Vagina (tissue), 2 donors: ENCODE data around the gene RYR1. TPM values are rescaled to one million over a fixed set of nuclear protein-coding genes. Genes with fewer than 3 reads are reported as not detected.

Experiments used
- DNase-seq, 2 donors: peaks; one replicate each; pipeline ENCODE4 v3.0.0-alpha.2; 2017; ENCODE audit errors: extremely low spot score in 2 of 2
- H3K27ac ChIP-seq: fragments of 200-600 bp; sonication (generic); one replicate; pipeline ENCODE4 v1.5.1; 2019
- H3K27me3 ChIP-seq: fragments of 200-600 bp; sonication (generic); one replicate; pipeline ENCODE4 v1.5.1; 2019
- H3K36me3 ChIP-seq, 2 donors: fragments of 200-600 bp; sonication (generic); one replicate each; pipeline ENCODE4 v1.5.1; 2017 to 2019
- H3K4me1 ChIP-seq: fragments of 200-600 bp; sonication (generic); one replicate; pipeline ENCODE4 v1.5.1; 2019
- H3K4me3 ChIP-seq, 2 donors: fragments of 200-600 bp; sonication (generic); 1 replicate in 1 of 2; 2 replicates in 1 of 2; pipeline ENCODE4 v1.5.1; 2016 to 2019
- H3K9me3 ChIP-seq: fragments of 200-600 bp; sonication (generic); one replicate; pipeline ENCODE4 v1.5.1; 2019
- POLR2A ChIP-seq, 2 donors: fragments of 450-650 bp; IDR thresholded peaks; one replicate each; pipeline ENCODE4 v1.6.1; 2017; ENCODE audit warnings: antibody characterized with exemption in 2 of 2, mild to moderate bottlenecking in 2 of 2, moderate library complexity in 2 of 2
- POLR2AphosphoS5 ChIP-seq, 2 donors: sonication (generic); formaldehyde crosslinking; IDR thresholded peaks; one replicate each; pipeline ENCODE4 v1.9.0; 2017; ENCODE audit warnings: antibody characterized with exemption in 2 of 2, mild to moderate bottlenecking in 2 of 2, low read depth in 1 of 2; ENCODE audit not compliant: insufficient read depth in 1 of 2
- intact Hi-C: fragments of 100-400 bp; cut with DNase I; formaldehyde crosslinking; loops from one replicate; pipeline ENCODE4 v1.15.1; 2023
- total RNA-seq: library from RNA; depleted of rRNA; stranded (reverse); fragments of >200 nt; gene quantifications from one replicate; pipeline ENCODE4 v1.2.3, GENCODE V29; 2016
- TF ChIP-seq, protein P1 (sequence below), 3 experiments: fragments of 450-650 bp in 2 of 3; fragments of 200-600 bp in 1 of 3; sonication (generic) in 1 of 3; IDR thresholded peaks; one replicate each; pipeline ENCODE4 v1.5.1; 2017 to 2019; ENCODE audit warnings: antibody characterized with exemption in 3 of 3, mild to moderate bottlenecking in 2 of 3, moderate library complexity in 2 of 3

The RYR1 gene
- total RNA-seq, 1 donor from 2014 or later: 1.5 TPM

DNA sequence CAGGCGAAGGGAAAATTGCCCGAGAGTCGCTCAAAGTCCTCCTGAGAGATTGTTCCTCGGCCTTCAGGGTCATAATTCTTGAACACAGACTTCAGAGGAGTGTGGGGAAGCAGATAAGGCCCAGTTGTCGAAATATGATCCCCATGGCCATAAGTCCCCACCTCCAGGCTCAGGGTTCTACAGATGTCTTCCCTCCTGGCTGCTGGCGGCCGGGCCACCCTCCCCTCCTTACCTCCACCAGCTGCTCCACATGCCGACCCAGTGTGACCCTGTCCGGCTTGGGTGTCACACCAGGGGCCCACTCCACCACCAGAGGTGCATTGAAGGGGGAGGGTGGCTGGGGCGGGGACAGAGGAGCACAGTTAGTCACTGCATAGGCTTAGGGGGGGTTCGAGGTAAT, 20.5 kb upstream of the RYR1 start:
- intact Hi-C loops: loop anchor here (5.0 kb wide), 1 partner anchor 219 kb away; no protein-coding TSS in a partner anchor
- H3K36me3 ChIP-seq: no peaks in the 10 kb centered on the region
- H3K4me3 ChIP-seq: no peak overlapping the region
- TF ChIP-seq, protein P1, sequence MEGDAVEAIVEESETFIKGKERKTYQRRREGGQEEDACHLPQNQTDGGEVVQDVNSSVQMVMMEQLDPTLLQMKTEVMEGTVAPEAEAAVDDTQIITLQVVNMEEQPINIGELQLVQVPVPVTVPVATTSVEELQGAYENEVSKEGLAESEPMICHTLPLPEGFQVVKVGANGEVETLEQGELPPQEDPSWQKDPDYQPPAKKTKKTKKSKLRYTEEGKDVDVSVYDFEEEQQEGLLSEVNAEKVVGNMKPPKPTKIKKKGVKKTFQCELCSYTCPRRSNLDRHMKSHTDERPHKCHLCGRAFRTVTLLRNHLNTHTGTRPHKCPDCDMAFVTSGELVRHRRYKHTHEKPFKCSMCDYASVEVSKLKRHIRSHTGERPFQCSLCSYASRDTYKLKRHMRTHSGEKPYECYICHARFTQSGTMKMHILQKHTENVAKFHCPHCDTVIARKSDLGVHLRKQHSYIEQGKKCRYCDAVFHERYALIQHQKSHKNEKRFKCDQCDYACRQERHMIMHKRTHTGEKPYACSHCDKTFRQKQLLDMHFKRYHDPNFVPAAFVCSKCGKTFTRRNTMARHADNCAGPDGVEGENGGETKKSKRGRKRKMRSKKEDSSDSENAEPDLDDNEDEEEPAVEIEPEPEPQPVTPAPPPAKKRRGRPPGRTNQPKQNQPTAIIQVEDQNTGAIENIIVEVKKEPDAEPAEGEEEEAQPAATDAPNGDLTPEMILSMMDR (IDR thresholded peaks at IDR 0.05): no peak
- TF ChIP-seq POLR2A (IDR thresholded peaks at IDR 0.05): no peak
- no peak for TF ChIP-seq POLR2AphosphoS5 (IDR thresholded peaks at IDR 0.05; ENCODE audit: insufficient read depth in 1 of 2, low read depth in 1 of 2)
- no peak for DNase-seq
- H3K4me1 ChIP-seq: peaks cover 6% of the 10 kb centered on the region
- H3K27me3 ChIP-seq: no peaks in the 10 kb centered on the region
- no peak overlapping the region for H3K27ac ChIP-seq
- H3K9me3 ChIP-seq: no peaks in the 10 kb centered on the region

DNA sequence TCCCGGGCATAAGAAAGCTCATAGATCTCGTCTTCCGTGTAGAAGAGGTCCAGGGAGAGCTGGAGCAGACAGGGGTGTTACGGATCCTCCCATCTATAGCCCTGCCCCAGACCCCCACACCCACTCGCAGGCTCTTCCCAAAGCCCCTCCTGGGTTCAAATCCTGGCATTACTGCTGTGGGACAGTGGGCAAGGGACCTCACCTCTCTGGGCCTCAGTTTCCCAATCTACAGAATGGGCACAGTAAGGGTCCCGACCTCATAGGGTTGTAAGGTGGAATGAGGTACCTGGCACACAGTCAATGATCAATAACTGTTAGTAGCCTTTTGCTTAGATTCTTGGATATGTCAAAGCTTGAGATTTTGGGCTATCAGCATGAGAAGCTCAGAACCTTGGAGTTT, 20.1 kb upstream of the RYR1 start:
- Histone ChIP-seq H3K9me3 (no peaks in the 10 kb centered on the region), H3K27me3 (no peaks in the 10 kb centered on the region), H3K36me3 (no peaks in the 10 kb centered on the region), H3K4me1 (peaks cover 10% of the 10 kb centered on the region), H3K27ac (no peak overlapping the region), H3K4me3 (no peak overlapping the region)
- TF ChIP-seq POLR2A (IDR thresholded peaks at IDR 0.05): no peak
- no peak for TF ChIP-seq POLR2AphosphoS5 (IDR thresholded peaks at IDR 0.05; ENCODE audit: insufficient read depth in 1 of 2, low read depth in 1 of 2)
- no peak for DNase-seq
- intact Hi-C loops: loop anchor here (5.0 kb wide), 1 partner anchor 219 kb away; no protein-coding TSS in a partner anchor

DNA sequence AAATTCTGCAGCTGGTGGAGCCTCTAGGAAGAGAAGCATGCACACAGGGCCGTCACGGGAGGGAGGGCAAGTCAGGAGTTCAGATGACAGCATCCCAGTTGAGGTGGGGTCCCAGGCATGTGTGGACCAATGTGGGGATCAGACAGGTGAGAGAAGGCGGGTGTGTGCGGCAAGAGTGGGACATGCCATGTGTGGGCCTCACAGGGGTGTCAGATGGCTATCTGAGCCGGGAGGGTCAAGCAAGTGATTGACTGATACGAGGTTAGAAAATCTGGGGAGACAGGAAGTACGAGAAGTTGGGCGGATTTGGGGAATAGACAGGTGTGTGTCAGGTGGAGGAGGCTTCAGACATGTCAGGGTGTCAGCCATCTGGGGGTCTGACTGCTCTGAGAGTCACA, 16.3 kb upstream of the RYR1 start:
- H3K27ac ChIP-seq: no peak overlapping the region
- peaks cover 12% of the 10 kb centered on the region for H3K4me1 ChIP-seq
- TF ChIP-seq POLR2A (IDR thresholded peaks at IDR 0.05) (no peak), POLR2AphosphoS5 (IDR thresholded peaks at IDR 0.05; ENCODE audit: insufficient read depth in 1 of 2, low read depth in 1 of 2) (no peak)
- TF ChIP-seq, protein P1 (IDR thresholded peaks at IDR 0.05): no peak
- H3K27me3 ChIP-seq: no peaks in the 10 kb centered on the region
- H3K9me3 ChIP-seq: no peaks in the 10 kb centered on the region
- DNase-seq: no peak
- H3K36me3 ChIP-seq: no peaks in the 10 kb centered on the region
- intact Hi-C loops: no loop called here
- H3K4me3 ChIP-seq: no peak overlapping the region

DNA sequence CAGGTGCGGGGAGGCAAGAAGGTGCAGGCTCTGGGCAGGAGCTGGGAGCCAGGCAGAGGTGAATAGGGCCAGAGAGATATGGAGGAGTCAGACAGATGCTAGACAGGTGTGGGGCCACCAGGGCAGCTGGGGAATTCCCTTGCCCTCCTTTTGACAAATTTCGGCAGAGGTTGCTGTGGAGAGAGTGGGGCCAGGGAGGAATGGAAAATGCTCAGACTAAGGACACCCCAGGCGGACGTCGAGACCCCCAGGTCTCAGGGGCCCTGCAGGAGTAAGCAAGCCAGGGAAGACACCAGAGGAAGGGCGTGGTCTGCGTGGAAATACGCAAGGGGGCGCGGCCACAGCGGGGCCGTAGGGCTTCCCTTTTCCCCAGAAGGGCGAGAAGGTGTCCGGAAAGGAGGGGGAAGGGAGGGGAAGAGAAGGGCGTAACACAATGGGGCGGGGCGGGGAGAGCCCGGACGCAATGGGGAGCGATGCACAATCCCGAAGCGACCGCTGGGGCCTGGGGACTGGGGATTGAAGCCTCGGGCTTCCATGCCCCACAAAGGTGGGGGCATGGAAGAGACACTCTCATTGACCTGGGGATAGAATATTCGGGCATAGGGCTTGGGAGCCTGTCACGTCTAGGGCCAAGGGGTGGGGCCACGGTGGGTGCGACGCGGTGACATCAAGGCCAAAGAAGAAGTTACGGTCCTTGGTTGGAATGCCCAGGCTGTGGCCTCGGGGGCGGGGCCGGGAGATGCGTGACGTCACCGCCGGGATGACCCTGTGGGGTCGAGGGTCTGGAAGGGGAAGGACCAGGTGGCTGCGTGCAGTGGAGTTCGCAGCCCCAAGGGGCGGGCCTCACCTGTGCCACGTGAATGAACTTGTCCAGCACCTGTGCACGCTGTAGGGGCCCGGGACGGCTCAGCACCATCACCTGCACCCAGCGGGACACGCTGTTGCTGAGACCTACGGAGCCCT, 15.7 kb upstream of the RYR1 start:
- peaks cover 12% of the 10 kb centered on the region for H3K4me1 ChIP-seq
- H3K4me3 ChIP-seq: peak overlapping the region; percentile 19 to 26
- H3K36me3 ChIP-seq: no peaks in the 10 kb centered on the region
- TF ChIP-seq POLR2A (IDR thresholded peaks at IDR 0.05) (no peak), POLR2AphosphoS5 (IDR thresholded peaks at IDR 0.05; ENCODE audit: insufficient read depth in 1 of 2, low read depth in 1 of 2) (no peak)
- TF ChIP-seq, protein P1 (IDR thresholded peaks at IDR 0.05): no peak
- H3K27me3 ChIP-seq: no peaks in the 10 kb centered on the region
- H3K27ac ChIP-seq: no peak overlapping the region
- no peaks in the 10 kb centered on the region for H3K9me3 ChIP-seq
- DNase-seq: no peak
- intact Hi-C loops: no loop called here

DNA sequence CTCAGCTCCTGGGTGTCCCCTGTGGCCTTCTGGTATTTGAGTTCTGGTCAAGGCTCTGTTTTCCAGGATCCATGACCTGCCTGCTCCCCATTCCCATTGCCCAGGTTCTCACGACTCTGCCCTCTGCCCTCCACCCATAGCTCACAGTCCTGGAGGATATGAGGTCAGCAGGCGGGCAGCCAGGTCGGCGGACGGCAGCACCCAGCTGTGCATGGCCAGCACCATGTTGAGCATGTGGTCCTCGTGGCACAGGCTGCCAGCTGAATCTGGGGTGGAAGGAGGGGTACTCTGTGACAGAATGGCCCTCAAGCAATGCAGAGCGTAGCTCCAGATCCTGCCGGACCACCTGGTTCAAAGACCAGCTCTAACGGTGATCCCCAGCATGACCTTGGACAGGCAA, 12.6 kb upstream of the RYR1 start:
- no peaks in the 10 kb centered on the region for H3K27me3 ChIP-seq
- intact Hi-C loops: no loop called here
- H3K36me3 ChIP-seq: no peaks in the 10 kb centered on the region
- no peak for DNase-seq
- TF ChIP-seq POLR2AphosphoS5 (IDR thresholded peaks at IDR 0.05; ENCODE audit: insufficient read depth in 1 of 2, low read depth in 1 of 2): no peak
- TF ChIP-seq, protein P1 (IDR thresholded peaks at IDR 0.05): no peak
- no peak for TF ChIP-seq POLR2A (IDR thresholded peaks at IDR 0.05)
- no peak overlapping the region for H3K4me3 ChIP-seq
- peaks cover 12% of the 10 kb centered on the region for H3K4me1 ChIP-seq
- no peaks in the 10 kb centered on the region for H3K9me3 ChIP-seq
- H3K27ac ChIP-seq: no peak overlapping the region
